Measurements from ENCODE around the gene GSTM2. TPM values are rescaled to one million over a fixed set of nuclear protein-coding genes. Genes with fewer than 3 reads are reported as not detected.

The GSTM2 gene
- total and polyA plus RNA-seq, 4 donors: 7.1 to 15.1 (median 7.9) TPM

- no peak overlapping the region for H3K27ac ChIP-seq (ENCODE audit: low read depth in 1 of 2, low read length in 2 of 2)
- DNase-seq (ENCODE audit: low spot score): no peak
- H3K36me3 ChIP-seq (ENCODE audit: control insufficient read depth in 4 of 4, insufficient read depth in 3 of 4, low read depth in 1 of 4, low read length in 3 of 4): peaks cover 0 to 24% (median 8%) of the 10 kb centered on the region in 4 donors
- no peak for TF ChIP-seq YY1 (IDR thresholded peaks at IDR 0.05)
- TF ChIP-seq ZBTB33 (IDR thresholded peaks at IDR 0.05): no peak
- TF ChIP-seq, protein P1, sequence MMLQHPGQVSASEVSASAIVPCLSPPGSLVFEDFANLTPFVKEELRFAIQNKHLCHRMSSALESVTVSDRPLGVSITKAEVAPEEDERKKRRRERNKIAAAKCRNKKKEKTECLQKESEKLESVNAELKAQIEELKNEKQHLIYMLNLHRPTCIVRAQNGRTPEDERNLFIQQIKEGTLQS (IDR thresholded peaks at IDR 0.05): no peak
- TF ChIP-seq, protein P2, sequence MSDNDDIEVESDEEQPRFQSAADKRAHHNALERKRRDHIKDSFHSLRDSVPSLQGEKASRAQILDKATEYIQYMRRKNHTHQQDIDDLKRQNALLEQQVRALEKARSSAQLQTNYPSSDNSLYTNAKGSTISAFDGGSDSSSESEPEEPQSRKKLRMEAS (IDR thresholded peaks at IDR 0.05): no peak
- no peak for TF ChIP-seq JUND (IDR thresholded peaks at IDR 0.05)
- H3K9ac ChIP-seq (ENCODE audit: low read depth in 1 of 2, low read length in 2 of 2): no peak overlapping the region
- no peaks in the 10 kb centered on the region for H3K27me3 ChIP-seq (ENCODE audit: control insufficient read depth in 4 of 4, insufficient read depth in 4 of 4, low read length in 3 of 4)
- peaks cover 6 to 21% (median 13%) of the 10 kb centered on the region in 4 donors for H3K4me1 ChIP-seq (ENCODE audit: control insufficient read depth in 4 of 4, insufficient read depth in 4 of 4, low read length in 3 of 4)
- no peaks in the 10 kb centered on the region for H3K9me3 ChIP-seq (ENCODE audit: control insufficient read depth in 4 of 4, low read length in 3 of 4)
- no peak overlapping the region for H3K4me3 ChIP-seq (ENCODE audit: low read depth in 1 of 3, low read length in 3 of 3)
- WGBS: 82% methylated on average over 7 of the region's 7 CpGs
Observed at GRCh38 chr1:109657970-109658369, 9.9 kb upstream of the GSTM2 start.

DNA sequence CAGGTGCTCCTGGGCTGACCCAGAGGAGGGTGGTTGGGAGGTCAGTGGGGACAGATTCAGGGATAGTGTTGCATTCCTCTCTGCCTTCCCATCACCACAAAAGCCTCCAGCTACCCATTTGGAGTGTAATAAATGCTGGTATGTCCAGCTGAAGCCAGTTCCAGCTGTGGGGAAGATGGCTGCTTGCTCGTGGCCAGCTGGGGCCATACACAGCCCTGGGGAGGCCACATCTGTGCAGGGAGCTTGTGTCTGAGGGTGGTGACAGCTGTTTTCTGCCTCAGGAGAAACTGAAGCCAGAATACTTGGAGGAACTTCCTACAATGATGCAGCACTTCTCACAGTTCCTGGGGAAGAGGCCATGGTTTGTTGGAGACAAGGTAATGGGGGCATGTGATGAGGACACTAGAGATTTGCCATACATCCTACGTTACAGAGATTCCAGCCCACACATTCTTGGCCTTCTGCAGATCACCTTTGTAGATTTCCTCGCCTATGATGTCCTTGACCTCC lies 9.3 kb upstream of the GSTM2 start:
- no peak overlapping the region for H3K27ac ChIP-seq (ENCODE audit: low read depth in 1 of 2, low read length in 2 of 2)
- no peak for DNase-seq (ENCODE audit: low spot score)
- H3K9ac ChIP-seq (ENCODE audit: low read depth in 1 of 2, low read length in 2 of 2): no peak overlapping the region
- no peaks in the 10 kb centered on the region for H3K9me3 ChIP-seq (ENCODE audit: control insufficient read depth in 4 of 4, low read length in 3 of 4)
- no peaks in the 10 kb centered on the region for H3K27me3 ChIP-seq (ENCODE audit: control insufficient read depth in 4 of 4, insufficient read depth in 4 of 4, low read length in 3 of 4)
- WGBS: 60% methylated on average over 3 of the region's 3 CpGs
- peaks cover 6 to 21% (median 13%) of the 10 kb centered on the region in 4 donors for H3K4me1 ChIP-seq (ENCODE audit: control insufficient read depth in 4 of 4, insufficient read depth in 4 of 4, low read length in 3 of 4)
- TF ChIP-seq HNF4A (conservative IDR thresholded peaks at IDR 0.05): no peak
- TF ChIP-seq YY1 (IDR thresholded peaks at IDR 0.05): no peak
- no peak for TF ChIP-seq FOXA1 (IDR thresholded peaks at IDR 0.05)
- no peak for TF ChIP-seq FOXA2 (IDR thresholded peaks at IDR 0.05)
- H3K36me3 ChIP-seq (ENCODE audit: control insufficient read depth in 4 of 4, insufficient read depth in 3 of 4, low read depth in 1 of 4, low read length in 3 of 4): peaks cover 0 to 24% (median 8%) of the 10 kb centered on the region in 4 donors
- no peak overlapping the region for H3K4me3 ChIP-seq (ENCODE audit: low read depth in 1 of 3, low read length in 3 of 3)

- H3K27ac ChIP-seq (ENCODE audit: low read depth in 1 of 2, low read length in 2 of 2): no peak overlapping the region
- no peak overlapping the region for H3K9ac ChIP-seq (ENCODE audit: low read depth in 1 of 2, low read length in 2 of 2)
- no peaks in the 10 kb centered on the region for H3K27me3 ChIP-seq (ENCODE audit: control insufficient read depth in 4 of 4, insufficient read depth in 4 of 4, low read length in 3 of 4)
- WGBS: 60% methylated on average over 2 of the region's 2 CpGs
- H3K9me3 ChIP-seq (ENCODE audit: control insufficient read depth in 4 of 4, low read length in 3 of 4): no peaks in the 10 kb centered on the region
- no peak for DNase-seq (ENCODE audit: low spot score)
- peaks cover 0 to 24% (median 8%) of the 10 kb centered on the region in 4 donors for H3K36me3 ChIP-seq (ENCODE audit: control insufficient read depth in 4 of 4, insufficient read depth in 3 of 4, low read depth in 1 of 4, low read length in 3 of 4)
- no peak overlapping the region for H3K4me3 ChIP-seq (ENCODE audit: low read depth in 1 of 3, low read length in 3 of 3)
- H3K4me1 ChIP-seq (ENCODE audit: control insufficient read depth in 4 of 4, insufficient read depth in 4 of 4, low read length in 3 of 4): peaks cover 6 to 21% (median 13%) of the 10 kb centered on the region in 4 donors
- no peak for TF ChIP-seq EGR1 (IDR thresholded peaks at IDR 0.05; ENCODE audit: low read depth in 2 of 2)
- TF ChIP-seq RXRA (IDR thresholded peaks at IDR 0.05): no peak
- TF ChIP-seq YY1 (IDR thresholded peaks at IDR 0.05): no peak
- TF ChIP-seq, protein P3, sequence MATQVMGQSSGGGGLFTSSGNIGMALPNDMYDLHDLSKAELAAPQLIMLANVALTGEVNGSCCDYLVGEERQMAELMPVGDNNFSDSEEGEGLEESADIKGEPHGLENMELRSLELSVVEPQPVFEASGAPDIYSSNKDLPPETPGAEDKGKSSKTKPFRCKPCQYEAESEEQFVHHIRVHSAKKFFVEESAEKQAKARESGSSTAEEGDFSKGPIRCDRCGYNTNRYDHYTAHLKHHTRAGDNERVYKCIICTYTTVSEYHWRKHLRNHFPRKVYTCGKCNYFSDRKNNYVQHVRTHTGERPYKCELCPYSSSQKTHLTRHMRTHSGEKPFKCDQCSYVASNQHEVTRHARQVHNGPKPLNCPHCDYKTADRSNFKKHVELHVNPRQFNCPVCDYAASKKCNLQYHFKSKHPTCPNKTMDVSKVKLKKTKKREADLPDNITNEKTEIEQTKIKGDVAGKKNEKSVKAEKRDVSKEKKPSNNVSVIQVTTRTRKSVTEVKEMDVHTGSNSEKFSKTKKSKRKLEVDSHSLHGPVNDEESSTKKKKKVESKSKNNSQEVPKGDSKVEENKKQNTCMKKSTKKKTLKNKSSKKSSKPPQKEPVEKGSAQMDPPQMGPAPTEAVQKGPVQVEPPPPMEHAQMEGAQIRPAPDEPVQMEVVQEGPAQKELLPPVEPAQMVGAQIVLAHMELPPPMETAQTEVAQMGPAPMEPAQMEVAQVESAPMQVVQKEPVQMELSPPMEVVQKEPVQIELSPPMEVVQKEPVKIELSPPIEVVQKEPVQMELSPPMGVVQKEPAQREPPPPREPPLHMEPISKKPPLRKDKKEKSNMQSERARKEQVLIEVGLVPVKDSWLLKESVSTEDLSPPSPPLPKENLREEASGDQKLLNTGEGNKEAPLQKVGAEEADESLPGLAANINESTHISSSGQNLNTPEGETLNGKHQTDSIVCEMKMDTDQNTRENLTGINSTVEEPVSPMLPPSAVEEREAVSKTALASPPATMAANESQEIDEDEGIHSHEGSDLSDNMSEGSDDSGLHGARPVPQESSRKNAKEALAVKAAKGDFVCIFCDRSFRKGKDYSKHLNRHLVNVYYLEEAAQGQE (IDR thresholded peaks at IDR 0.05): no peak
- no peak for TF ChIP-seq ZBTB33 (IDR thresholded peaks at IDR 0.05)
- no peak for TF ChIP-seq NR2F2 (IDR thresholded peaks at IDR 0.05)
- no peak for TF ChIP-seq TAF1 (conservative IDR thresholded peaks at IDR 0.05)
- TF ChIP-seq JUND (IDR thresholded peaks at IDR 0.05): no peak
- no peak for TF ChIP-seq HNF4G (IDR thresholded peaks at IDR 0.05)
- TF ChIP-seq FOXA2 (IDR thresholded peaks at IDR 0.05): no peak
- no peak for TF ChIP-seq RAD21 (IDR thresholded peaks at IDR 0.05)
- TF ChIP-seq, protein P4, sequence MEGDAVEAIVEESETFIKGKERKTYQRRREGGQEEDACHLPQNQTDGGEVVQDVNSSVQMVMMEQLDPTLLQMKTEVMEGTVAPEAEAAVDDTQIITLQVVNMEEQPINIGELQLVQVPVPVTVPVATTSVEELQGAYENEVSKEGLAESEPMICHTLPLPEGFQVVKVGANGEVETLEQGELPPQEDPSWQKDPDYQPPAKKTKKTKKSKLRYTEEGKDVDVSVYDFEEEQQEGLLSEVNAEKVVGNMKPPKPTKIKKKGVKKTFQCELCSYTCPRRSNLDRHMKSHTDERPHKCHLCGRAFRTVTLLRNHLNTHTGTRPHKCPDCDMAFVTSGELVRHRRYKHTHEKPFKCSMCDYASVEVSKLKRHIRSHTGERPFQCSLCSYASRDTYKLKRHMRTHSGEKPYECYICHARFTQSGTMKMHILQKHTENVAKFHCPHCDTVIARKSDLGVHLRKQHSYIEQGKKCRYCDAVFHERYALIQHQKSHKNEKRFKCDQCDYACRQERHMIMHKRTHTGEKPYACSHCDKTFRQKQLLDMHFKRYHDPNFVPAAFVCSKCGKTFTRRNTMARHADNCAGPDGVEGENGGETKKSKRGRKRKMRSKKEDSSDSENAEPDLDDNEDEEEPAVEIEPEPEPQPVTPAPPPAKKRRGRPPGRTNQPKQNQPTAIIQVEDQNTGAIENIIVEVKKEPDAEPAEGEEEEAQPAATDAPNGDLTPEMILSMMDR (IDR thresholded peaks at IDR 0.05; ENCODE audit: low read depth, low read length, missing input control): no peak
Observed at GRCh38 chr1:109659145-109659544, 8.7 kb upstream of the GSTM2 start.

Data from liver (tissue), 9 donors.